IMR-90 (cell line): ENCODE measurements around the gene CACNA2D3. TPM values are rescaled to one million over a fixed set of nuclear protein-coding genes. Genes with fewer than 3 reads are reported as not detected.

ENCODE experiments used
- ATAC-seq: fragments of 200-7000 bp; cut with Tn5 transposase; 2 replicates; pipeline ENCODE4 v1.9.1; 2020; ENCODE audit warnings: low read depth, mild to moderate bottlenecking, moderate library complexity
- BruUV-seq: library from RNA; stranded (reverse); fragments of 400-500 nt; replicated peaks from 2 replicates; lab custom pipeline; 2021; lab: Mats Ljungman, UMichigan
- CTCF ChIA-PET: fragments of 300-600 bp; formaldehyde crosslinking; extraction: SDS; loops from one replicate; lab custom pipeline; 2021; ENCODE audit warnings: antibody characterized with exemption; lab: Yijun Ruan, JAX
- POLR2A ChIA-PET: fragments of 300-600 bp; sonication (Branson Sonifier 250); formaldehyde crosslinking; loops from one replicate; lab custom pipeline; 2022; ENCODE audit warnings: antibody characterized with exemption; ENCODE audit not compliant: unreplicated experiment; lab: Charles Lee
- DNase-seq: peaks from one replicate; pipeline ENCODE4 v3.0.0; 2013
- H2AFZ ChIP-seq: replicated peaks from 2 replicates; pipeline ENCODE3; 2013; ENCODE audit warnings: low read length, mild to moderate bottlenecking; ENCODE audit not compliant: poor library complexity
- H2AK5ac ChIP-seq: 2 replicates; pipeline ENCODE4 v1.6.1; 2013; ENCODE audit warnings: low read depth, low read length, inconsistent platforms
- H2AK9ac ChIP-seq: replicated peaks from 2 replicates; pipeline ENCODE3; 2013; ENCODE audit warnings: mild to moderate bottlenecking, low read depth, low read length, moderate library complexity; ENCODE audit not compliant: poor library complexity
- H2BK120ac ChIP-seq: 2 replicates; pipeline ENCODE4 v1.6.1; 2013; ENCODE audit warnings: low read depth, low read length, inconsistent platforms
- H2BK15ac ChIP-seq: 3 replicates; pipeline ENCODE4 v1.6.1; 2013; ENCODE audit warnings: low read depth, low read length, inconsistent platforms
- H2BK20ac ChIP-seq: 2 replicates; pipeline ENCODE4 v1.6.1; 2013; ENCODE audit warnings: low read depth, mild to moderate bottlenecking, inconsistent platforms, low read length, moderate library complexity
- H2BK5ac ChIP-seq: 2 replicates; pipeline ENCODE4 v1.6.1; 2013; ENCODE audit warnings: mild to moderate bottlenecking, low read depth, low read length, inconsistent platforms; ENCODE audit not compliant: poor library complexity, severe bottlenecking
- H3K14ac ChIP-seq: replicated peaks from 2 replicates; pipeline ENCODE4 v1.6.1; 2013; ENCODE audit warnings: low read depth, low read length, inconsistent platforms
- H3K18ac ChIP-seq: 2 replicates; pipeline ENCODE4 v1.6.1; 2013; ENCODE audit warnings: low read depth, low read length, control low read depth
- H3K23ac ChIP-seq: 2 replicates; pipeline ENCODE4 v1.6.1; 2013; ENCODE audit warnings: low read depth, low read length, inconsistent platforms
- H3K27ac ChIP-seq: 2 replicates; pipeline ENCODE4 v1.5.1; 2013; ENCODE audit warnings: mild to moderate bottlenecking, control low read depth, low read length; ENCODE audit not compliant: insufficient read depth
- H3K27me3 ChIP-seq: 2 replicates; pipeline ENCODE4 v1.6.1; 2013; ENCODE audit warnings: low read length; ENCODE audit not compliant: control insufficient read depth, insufficient read depth
- H3K36me3 ChIP-seq: 2 replicates; pipeline ENCODE4 v1.6.1; 2013; ENCODE audit warnings: low read length, mixed read lengths; ENCODE audit not compliant: control insufficient read depth, insufficient read depth
- H3K4ac ChIP-seq: 2 replicates; pipeline ENCODE4 v1.6.1; 2013; ENCODE audit warnings: low read depth, low read length, inconsistent platforms
- H3K4me1 ChIP-seq: 2 replicates; pipeline ENCODE4 v1.6.1; 2013; ENCODE audit warnings: low read length, mixed read lengths; ENCODE audit not compliant: control insufficient read depth, insufficient read depth
- H3K4me2 ChIP-seq: 2 replicates; pipeline ENCODE4 v1.6.1; 2013; ENCODE audit warnings: low read depth, mild to moderate bottlenecking, control low read depth, low read length, moderate library complexity
- H3K4me3 ChIP-seq: 2 replicates; pipeline ENCODE4 v1.5.1; 2013; ENCODE audit warnings: low read depth, mild to moderate bottlenecking, control low read depth, low read length, moderate library complexity; ENCODE audit not compliant: insufficient read depth
- H3K56ac ChIP-seq: 2 replicates; pipeline ENCODE4 v1.6.1; 2013; ENCODE audit warnings: low read length, inconsistent platforms; ENCODE audit not compliant: insufficient read depth; ENCODE audit errors: extremely low read depth
- H3K79me1 ChIP-seq, 2 experiments: 2 replicates each; pipeline ENCODE4 v1.6.1; 2013; ENCODE audit warnings: low read length in 2 of 2, inconsistent platforms in 1 of 2, low read depth in 1 of 2
- H3K9ac ChIP-seq: 2 replicates; pipeline ENCODE4 v1.6.1; 2013; ENCODE audit warnings: low read depth, low read length, control low read depth
- H3K9me1 ChIP-seq: 2 replicates; pipeline ENCODE4 v1.6.1; 2013; ENCODE audit warnings: low read length, inconsistent platforms; ENCODE audit not compliant: insufficient read depth
- H3K9me3 ChIP-seq: 2 replicates; pipeline ENCODE4 v1.6.1; 2013; ENCODE audit warnings: low read length; ENCODE audit not compliant: control insufficient read depth, insufficient read depth
- H4K20me1 ChIP-seq: 2 replicates; pipeline ENCODE4 v1.6.1; 2013; ENCODE audit warnings: low read length, inconsistent platforms; ENCODE audit not compliant: insufficient read depth
- H4K5ac ChIP-seq: 2 replicates; pipeline ENCODE4 v1.6.1; 2013; ENCODE audit warnings: mild to moderate bottlenecking, low read depth, low read length, control low read depth
- H4K8ac ChIP-seq, 2 experiments: 2 replicates each; pipeline ENCODE4 v1.6.1; 2013; ENCODE audit warnings: low read depth in 2 of 2, low read length in 2 of 2, control low read depth in 1 of 2, inconsistent platforms in 1 of 2
- H4K91ac ChIP-seq: 2 replicates; pipeline ENCODE4 v1.6.1; 2013; ENCODE audit warnings: low read depth, low read length, inconsistent platforms; ENCODE audit not compliant: insufficient read depth
- BHLHE40 ChIP-seq: fragments of 150-350 bp; IDR thresholded peaks from 2 replicates; pipeline ENCODE4 v1.6.1; 2016; ENCODE audit warnings: mild to moderate bottlenecking, low read depth, low read length
- CEBPB ChIP-seq: IDR thresholded peaks from 2 replicates; pipeline ENCODE4 v1.6.1; 2012; ENCODE audit warnings: low read depth, low read length, improper control_type of control experiment
- CHD1 ChIP-seq: IDR thresholded peaks from 2 replicates; pipeline ENCODE4 v1.6.1; 2012; ENCODE audit warnings: low read depth, low read length, improper control_type of control experiment
- FOS ChIP-seq: fragments of 150-350 bp; IDR thresholded peaks from 2 replicates; pipeline ENCODE4 v1.6.1; 2016; ENCODE audit warnings: low read depth, low read length
- MAFK ChIP-seq: IDR thresholded peaks from 2 replicates; pipeline ENCODE4 v1.6.1; 2012; ENCODE audit warnings: low read depth, low read length, improper control_type of control experiment
- MAZ ChIP-seq: IDR thresholded peaks from 2 replicates; pipeline ENCODE4 v1.6.1; 2012; ENCODE audit warnings: low read depth, mild to moderate bottlenecking, low read length, improper control_type of control experiment, moderate library complexity, borderline replicate concordance
- MXI1 ChIP-seq: IDR thresholded peaks from 2 replicates; pipeline ENCODE4 v1.6.1; 2012; ENCODE audit warnings: low read depth, mild to moderate bottlenecking, low read length, moderate library complexity, borderline replicate concordance
- NFE2L2 ChIP-seq: fragments of 150-350 bp; IDR thresholded peaks from 2 replicates; pipeline ENCODE4 v1.6.1; 2016; ENCODE audit warnings: low read depth, mild to moderate bottlenecking, low read length
- RAD21 ChIP-seq: IDR thresholded peaks from 2 replicates; pipeline ENCODE4 v1.6.1; 2012; ENCODE audit warnings: low read length, improper control_type of control experiment
- RCOR1 ChIP-seq: IDR thresholded peaks from 2 replicates; pipeline ENCODE4 v1.6.1; 2012; ENCODE audit warnings: mild to moderate bottlenecking, low read length, improper control_type of control experiment; ENCODE audit not compliant: insufficient replicate concordance
- RFX5 ChIP-seq: IDR thresholded peaks from 2 replicates; pipeline ENCODE4 v1.8.0; 2012; ENCODE audit warnings: low read depth, mild to moderate bottlenecking, low read length, moderate library complexity
- SMC3 ChIP-seq: fragments of 150-350 bp; IDR thresholded peaks from 2 replicates; pipeline ENCODE4 v1.6.1; 2016; ENCODE audit warnings: low read depth, mild to moderate bottlenecking, antibody characterized with exemption, low read length, moderate library complexity
- WGBS, 2 experiments: methylation state at CpG; one replicate each; pipeline versions ENCODE4 v1.1.5 to v1.1.7; 2013; ENCODE audit warnings: missing lambda C conversion rate in 2 of 2; ENCODE audit not compliant: insufficient read length in 1 of 2; ENCODE audit errors: extremely low coverage in 2 of 2; 5-methylcytosine and 5-hydroxymethylcytosine counted together
- dilution Hi-C: fragments of 300-500 bp; cut with HindIII; formaldehyde crosslinking; loops from one replicate; pipeline ENCODE4 v1.14.3; 2018; ENCODE audit warnings: low sequenced_read_pairs; ENCODE audit not compliant: unreplicated experiment
- in situ Hi-C: fragments of 300-500 bp; cut with MboI; formaldehyde crosslinking; loops from 3 replicates; pipeline ENCODE4 v1.14.3; 2019; ENCODE audit warnings: low sequenced_read_pairs, inconsistent platforms, mixed read lengths
- intact Hi-C: fragments of 100-400 bp; cut with micrococcal nuclease; formaldehyde crosslinking; loops from 2 replicates; pipeline ENCODE4 v1.10.0; 2022
- polyA plus RNA-seq, 3 experiments: library from polyadenylated mRNA; depleted of rRNA; stranded (reverse); fragments of >200 nt; gene quantifications; 2 replicates each; pipeline ENCODE4 v1.2.3, GENCODE V29; 2012; ENCODE audit warnings: low replicate concordance in 1 of 3
- total RNA-seq: library from RNA; depleted of rRNA; stranded (reverse); fragments of >200 nt; gene quantifications from 2 replicates; pipeline ENCODE4 v1.2.3, GENCODE V29; 2012
- TF ChIP-seq, protein P1 (sequence below): fragments of 150-350 bp; IDR thresholded peaks from 2 replicates; pipeline ENCODE4 v1.6.1; 2017; ENCODE audit warnings: mild to moderate bottlenecking, antibody characterized with exemption, low read length, low read depth

Gene CACNA2D3
- total and polyA plus RNA-seq, 2 of the 4 experiments (the other 2 are of a cell fraction) = 0.36 to 0.41 TPM

DNA sequence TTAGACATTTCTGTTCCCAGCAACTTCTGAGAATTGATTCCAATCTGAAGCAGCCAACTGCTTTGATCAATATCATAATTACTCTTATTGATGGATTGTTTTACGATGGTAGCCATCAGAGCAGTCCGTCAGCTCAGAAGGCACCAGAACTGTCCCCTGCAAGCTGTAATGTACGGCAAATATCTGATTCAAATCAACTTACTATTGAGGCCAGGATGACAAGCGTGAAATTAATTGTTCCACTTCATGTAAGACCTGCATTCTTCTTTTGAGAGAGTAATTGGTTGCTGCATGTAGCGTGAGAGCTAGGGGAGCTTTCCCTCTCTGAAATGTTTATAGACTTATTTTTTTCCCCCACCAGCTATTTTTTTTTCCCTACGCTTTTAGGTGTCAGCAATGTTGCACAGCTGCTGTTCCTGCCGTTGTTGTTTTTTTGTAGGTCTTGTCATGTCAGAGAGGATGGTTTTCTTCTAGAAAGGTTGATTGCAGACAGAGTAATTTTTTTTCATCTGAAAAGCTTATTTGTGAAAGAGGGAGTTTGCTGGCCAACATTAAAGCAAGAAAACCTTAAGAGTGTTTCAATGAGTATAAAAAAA lies 134.9 kb downstream of the CACNA2D3 start:
- Histone ChIP-seq H3K23ac (no peak overlapping the region), H3K4me2 (no peak overlapping the region), H3K27me3 (no peaks in the 10 kb centered on the region), H2BK5ac (no peak overlapping the region), H3K9ac (no peak overlapping the region), H3K14ac (no peak overlapping the region), H3K4ac (no peak overlapping the region), H3K9me3 (peaks cover 9% of the 10 kb centered on the region), H2AFZ (no peak overlapping the region), H3K18ac (no peak overlapping the region), H2BK20ac (no peak overlapping the region), H4K5ac (no peak overlapping the region), H4K91ac (no peak overlapping the region), H3K79me1 (no peaks in the 10 kb centered on the region), H2BK120ac (no peak overlapping the region), H4K20me1 (no peaks in the 10 kb centered on the region), H2AK9ac (no peak overlapping the region), H2BK15ac (no peak overlapping the region), H2AK5ac (no peak overlapping the region), H3K4me3 (no peak overlapping the region), H3K27ac (no peak overlapping the region), H3K4me1 (no peaks in the 10 kb centered on the region), H4K8ac (no peak overlapping the region), H3K9me1 (no peaks in the 10 kb centered on the region), H3K36me3 (no peaks in the 10 kb centered on the region), H3K56ac (no peak overlapping the region)
- no TSS peak for BruUV-seq
- no peak for TF ChIP-seq RCOR1
- no peak for TF ChIP-seq CEBPB
- TF ChIP-seq RAD21 = no peak
- no peak for TF ChIP-seq NFE2L2
- no peak for TF ChIP-seq RFX5
- TF ChIP-seq MAFK = no peak
- TF ChIP-seq MAZ = no peak
- TF ChIP-seq, protein P1, sequence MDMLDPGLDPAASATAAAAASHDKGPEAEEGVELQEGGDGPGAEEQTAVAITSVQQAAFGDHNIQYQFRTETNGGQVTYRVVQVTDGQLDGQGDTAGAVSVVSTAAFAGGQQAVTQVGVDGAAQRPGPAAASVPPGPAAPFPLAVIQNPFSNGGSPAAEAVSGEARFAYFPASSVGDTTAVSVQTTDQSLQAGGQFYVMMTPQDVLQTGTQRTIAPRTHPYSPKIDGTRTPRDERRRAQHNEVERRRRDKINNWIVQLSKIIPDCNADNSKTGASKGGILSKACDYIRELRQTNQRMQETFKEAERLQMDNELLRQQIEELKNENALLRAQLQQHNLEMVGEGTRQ = no peak
- no peak for TF ChIP-seq CHD1
- no peak for TF ChIP-seq MXI1
- TF ChIP-seq SMC3 = no peak
- TF ChIP-seq BHLHE40 = no peak
- TF ChIP-seq FOS = no peak
- dilution Hi-C loops (no loop called here), intact Hi-C loops (no loop called here), in situ Hi-C loops (no loop called here)
- DNase-seq = no peak
- no CpG with 5 or more reads among the region's 7 CpGs for WGBS, 2 experiments
- CTCF ChIA-PET = no interaction called here
- POLR2A ChIA-PET = no interaction called here
- no peak for ATAC-seq
